Kidney glomerular epithelial cell (primary cell): ENCODE measurements around the gene KCNK17.
"Not testable (repeated sequence)": the region's sequence is repeated elsewhere in the genome, so short reads cannot be mapped to it uniquely, and the experiment has no call there.

Experiments
- DNase-seq: peaks from one replicate; lab custom pipeline; 2025; lab: John Stamatoyannopoulos, UW

KCNK17 gene

GRCh38 chr6:39302011-39302410 lies 12.2 kb downstream of the KCNK17 start:
- no peak for DNase-seq

GRCh38 chr6:39301606-39302005 lies 12.6 kb downstream of the KCNK17 start:
- no peak for DNase-seq

- DNase-seq, result no peak
Observed at GRCh38 chr6:39300739-39301138, 13.5 kb downstream of the KCNK17 start.

GRCh38 chr6:39298061-39298460 lies 16.2 kb downstream of the KCNK17 start:
- no peak for DNase-seq

DNA sequence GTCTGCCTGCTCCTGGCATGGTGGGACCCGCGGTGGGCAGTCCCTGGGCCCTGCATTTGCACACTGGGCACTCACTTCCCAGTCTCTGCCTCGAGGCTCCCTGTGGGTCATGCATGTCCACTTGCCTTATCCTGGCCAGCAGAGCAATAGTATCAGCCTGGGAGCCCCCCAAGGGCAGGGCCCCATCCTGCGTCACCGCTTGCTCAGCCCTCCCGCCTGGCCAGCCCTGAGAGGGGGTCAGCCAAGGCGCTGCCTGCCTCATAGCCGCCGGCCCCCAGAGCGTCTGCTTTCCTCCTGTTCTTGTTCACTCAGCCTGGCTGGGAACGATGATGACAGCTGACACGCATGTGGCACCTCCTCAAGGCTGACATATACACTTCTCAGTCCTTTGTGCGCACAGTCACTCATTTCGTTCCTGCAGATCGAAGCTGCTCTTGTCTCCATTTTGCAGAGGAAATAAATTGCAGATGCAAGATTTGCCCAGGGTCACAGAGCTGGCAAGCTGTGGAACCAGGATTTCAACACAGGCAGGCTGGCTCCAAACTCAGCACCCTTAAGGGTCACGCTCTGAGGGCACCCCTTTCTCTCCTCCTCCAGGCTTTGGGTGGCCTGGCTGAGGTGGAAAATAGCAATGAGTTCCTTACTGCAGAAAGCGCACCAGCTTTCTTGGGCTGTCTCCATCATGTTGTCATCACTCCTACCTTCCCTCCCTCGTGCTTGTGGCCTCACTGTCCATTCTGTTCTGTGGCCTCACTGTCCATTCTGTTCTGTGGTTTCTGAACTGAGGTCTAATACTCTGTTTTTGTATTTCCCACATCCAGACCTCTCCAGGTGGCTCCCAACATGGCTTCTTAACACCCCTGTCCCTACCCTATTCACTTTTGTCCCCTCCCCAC lies 17.2 kb downstream of the KCNK17 start:
- no peak for DNase-seq

- no peak for DNase-seq
Observed at GRCh38 chr6:39295611-39296011, 18.6 kb downstream of the KCNK17 start.

GRCh38 chr6:39294899-39295298 lies 19.3 kb downstream of the KCNK17 start:
- no peak for DNase-seq

GRCh38 chr6:39294133-39294532 lies 20.1 kb downstream of the KCNK17 start:
- DNase-seq, result no peak

GRCh38 chr6:39292637-39293036 lies 21.6 kb downstream of the KCNK17 start:
- DNase-seq, result no peak

- no peak for DNase-seq
Observed at GRCh38 chr6:39289490-39289889, 24.7 kb downstream of the KCNK17 start.

DNA sequence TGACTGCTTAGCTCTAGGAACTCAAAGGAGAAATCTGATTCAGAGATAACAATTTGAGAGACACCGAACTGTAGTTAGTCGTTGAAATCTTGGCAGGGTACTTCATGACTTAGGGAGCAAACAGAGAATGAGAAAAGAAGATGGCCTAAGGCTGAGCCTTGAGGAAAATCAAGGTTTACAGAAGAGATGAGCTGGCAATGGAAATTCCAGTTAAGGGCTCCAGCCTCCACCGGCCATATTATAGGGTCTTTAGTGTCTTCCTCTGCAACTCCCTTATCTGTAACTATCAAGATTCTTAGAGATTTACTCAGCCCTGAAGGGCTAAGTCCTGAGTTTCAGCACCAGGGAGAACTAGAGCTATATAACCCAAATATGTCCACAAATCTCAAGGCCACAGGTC lies 26.6 kb downstream of the KCNK17 start:
- DNase-seq, result no peak

DNA sequence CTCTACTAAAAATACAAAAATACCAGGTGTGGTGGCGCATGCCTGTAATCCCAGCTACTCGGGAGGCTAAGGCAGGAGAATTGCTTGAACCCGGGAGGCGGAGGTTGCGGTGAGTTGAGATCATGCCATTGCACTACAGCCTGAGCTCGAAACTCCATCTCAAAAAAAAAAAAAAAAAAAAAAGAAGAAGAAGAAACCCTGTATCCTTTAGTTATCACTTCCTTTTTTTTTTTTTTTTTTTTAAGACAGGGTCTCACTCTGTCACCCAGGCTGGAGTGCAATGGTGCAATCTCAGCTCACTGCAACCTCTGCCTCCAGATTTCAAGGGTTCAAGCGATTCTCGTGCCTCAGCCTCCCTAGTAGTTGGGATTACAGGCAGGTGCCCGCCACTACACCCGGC lies 27.6 kb downstream of the KCNK17 start:
- DNase-seq, result not testable (repeated sequence)

GRCh38 chr6:39282774-39283173 lies 31.4 kb downstream of the KCNK17 start:
- no peak for DNase-seq

GRCh38 chr6:39281312-39281980 lies 32.8 kb downstream of the KCNK17 start:
- DNase-seq, result no peak

DNA sequence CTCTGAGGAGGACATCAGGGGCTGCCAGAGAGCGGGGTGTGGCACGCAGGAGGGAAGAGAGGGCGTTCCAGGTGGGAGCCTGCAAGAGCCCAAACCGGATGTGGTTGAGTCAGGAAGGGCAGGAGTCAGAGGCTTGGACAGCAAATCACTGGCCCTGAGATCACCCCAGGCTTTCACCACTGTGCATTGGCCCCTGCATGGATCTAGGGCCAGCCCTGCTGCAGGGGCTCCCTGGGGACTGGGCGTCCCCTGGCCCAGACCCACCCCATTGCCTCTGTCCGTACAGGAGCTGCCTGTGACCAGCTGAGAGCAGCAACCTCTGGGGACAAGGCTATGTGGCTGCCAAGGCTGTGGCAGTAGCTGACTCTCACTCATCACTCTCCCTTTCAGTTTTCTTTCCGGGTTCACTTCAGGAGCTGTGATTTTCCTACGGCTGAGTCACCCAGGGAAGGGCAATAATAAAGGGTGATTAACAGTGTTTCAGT lies 33.9 kb downstream of the KCNK17 start:
- peak; percentile 49 for DNase-seq

DNA sequence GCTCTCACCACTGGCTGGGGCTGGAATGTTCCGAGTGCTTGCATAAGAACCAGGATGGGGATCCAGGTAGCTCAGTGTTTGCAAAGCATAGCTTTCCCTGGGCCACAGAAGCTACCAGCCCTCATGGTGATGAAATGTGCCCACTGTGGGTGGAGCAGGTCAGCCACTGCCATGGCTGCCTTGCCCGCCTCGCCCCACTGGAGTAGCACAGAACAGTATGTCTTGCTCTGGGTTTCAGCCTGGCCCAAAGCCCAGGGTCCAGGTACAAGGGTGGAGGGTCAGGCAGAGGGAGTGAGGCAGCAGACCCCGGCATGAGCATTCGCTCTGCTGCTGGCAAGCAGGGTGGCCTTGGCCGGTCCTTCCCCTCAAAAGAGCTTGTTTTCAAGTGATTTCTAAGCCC lies 34.7 kb downstream of the KCNK17 start:
- DNase-seq, result no peak

GRCh38 chr6:39276379-39276995 lies 37.7 kb downstream of the KCNK17 start:
- no peak for DNase-seq

DNA sequence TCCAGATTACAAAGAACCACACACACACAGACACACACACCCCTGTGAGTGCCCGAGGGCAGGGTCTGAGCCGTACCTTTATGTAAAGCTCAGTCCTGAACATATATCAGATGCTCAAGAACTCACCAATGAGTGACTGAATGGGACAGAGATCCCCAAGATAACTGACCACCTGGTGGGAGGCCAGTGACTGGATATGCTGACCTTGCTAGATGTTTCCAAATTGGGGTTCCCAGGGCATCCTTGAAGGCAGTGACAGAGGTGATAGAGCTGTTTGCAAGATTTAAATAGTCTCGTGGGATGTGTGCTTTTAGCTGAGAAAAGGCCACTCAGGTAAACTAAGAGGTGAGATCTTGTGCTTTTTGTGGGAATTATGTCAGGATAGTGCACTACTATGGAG lies 39.3 kb downstream of the KCNK17 start:
- no peak for DNase-seq

- no peak for DNase-seq
Observed at GRCh38 chr6:39274471-39274870, 39.7 kb downstream of the KCNK17 start.

GRCh38 chr6:39273406-39273821 lies 40.8 kb downstream of the KCNK17 start:
- peak; percentile 43 for DNase-seq

DNA sequence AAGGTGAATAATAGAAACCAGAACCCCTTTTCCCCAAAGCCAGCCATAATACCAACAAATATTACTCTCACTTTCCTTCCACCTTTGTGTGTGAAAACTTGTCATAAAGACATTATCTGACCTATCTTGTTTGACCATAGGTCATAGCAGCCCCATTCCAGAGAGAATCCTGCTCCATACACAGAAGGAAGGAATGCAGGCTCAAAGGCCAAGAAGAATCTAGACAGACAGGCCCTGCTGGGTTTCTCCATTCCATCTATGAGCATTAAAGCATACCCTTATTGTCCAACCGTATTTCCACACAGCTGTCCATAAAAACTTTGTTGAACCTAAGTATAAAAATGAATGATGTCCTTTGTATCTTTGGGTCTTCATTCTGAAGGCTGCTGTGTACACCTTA lies 44.3 kb downstream of the KCNK17 start:
- DNase-seq, result no peak

- DNase-seq, result no peak
Observed at GRCh38 chr6:39268721-39269120, 45.5 kb downstream of the KCNK17 start.

DNA sequence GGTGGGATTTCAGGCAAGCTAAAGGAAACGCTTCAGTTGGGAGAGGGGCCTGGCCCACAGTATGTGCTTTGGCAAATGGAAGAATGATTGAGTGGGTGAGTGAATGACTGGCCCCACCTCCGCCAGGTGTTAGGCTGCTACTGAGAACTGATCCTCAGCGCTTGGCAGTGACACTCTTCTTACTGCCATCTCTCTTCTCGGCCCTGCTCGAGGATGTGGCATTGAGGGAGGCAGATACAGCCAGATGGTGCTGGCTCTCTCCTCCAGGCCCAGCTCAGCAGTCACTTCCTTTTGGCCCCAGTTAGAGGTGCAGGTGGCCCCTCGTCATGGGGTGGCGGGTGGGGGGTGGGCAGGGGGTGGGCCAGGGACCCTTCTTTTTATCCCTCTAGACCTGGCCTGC lies 46.0 kb downstream of the KCNK17 start:
- no peak for DNase-seq
